Ectodermal cell (in vitro differentiated cells): ENCODE data around the gene RAX2.

Experiments
- H3K27ac ChIP-seq: 2 replicates; pipeline ENCODE4 v1.7.0; 2013; ENCODE audit warnings: mild to moderate bottlenecking, low read depth, low read length; ENCODE audit not compliant: insufficient read depth, poor library complexity, severe bottlenecking
- H3K27me3 ChIP-seq: 2 replicates; pipeline ENCODE4 v1.7.0; 2013; ENCODE audit warnings: mild to moderate bottlenecking, low read length; ENCODE audit not compliant: insufficient read depth, control insufficient read depth, poor library complexity, severe bottlenecking
- H3K36me3 ChIP-seq: one replicate; pipeline ENCODE4 v1.7.0; 2013; ENCODE audit warnings: low read length; ENCODE audit not compliant: control insufficient read depth, insufficient read depth
- H3K4me1 ChIP-seq: one replicate; pipeline ENCODE4 v1.7.0; 2013; ENCODE audit warnings: low read length; ENCODE audit not compliant: control insufficient read depth, insufficient read depth
- H3K4me3 ChIP-seq: 2 replicates; pipeline ENCODE4 v1.7.0; 2013; ENCODE audit warnings: low read depth, low read length, control low read depth; ENCODE audit not compliant: insufficient read depth
- H3K9me3 ChIP-seq: 2 replicates; pipeline ENCODE4 v1.7.0; 2013; ENCODE audit warnings: mild to moderate bottlenecking, low read length, moderate library complexity; ENCODE audit not compliant: control insufficient read depth
- WGBS, 2 experiments: methylation state at CpG; one replicate each; pipeline ENCODE4 v1.1.7; 2013; ENCODE audit warnings: missing lambda C conversion rate in 2 of 2; 5-methylcytosine and 5-hydroxymethylcytosine counted together

The RAX2 gene

GRCh38 chr19:3801412-3802096, 29.5 kb upstream of the RAX2 start:
- Histone ChIP-seq H3K4me1 (peaks cover 4% of the 10 kb centered on the region), H3K4me3 (no peak overlapping the region), H3K27ac (no peak overlapping the region), H3K36me3 (no peaks in the 10 kb centered on the region), H3K27me3 (peaks cover 37% of the 10 kb centered on the region), H3K9me3 (no peaks in the 10 kb centered on the region)
- WGBS, 2 experiments = 4% methylated on average over 46 of the region's 46 CpGs

DNA sequence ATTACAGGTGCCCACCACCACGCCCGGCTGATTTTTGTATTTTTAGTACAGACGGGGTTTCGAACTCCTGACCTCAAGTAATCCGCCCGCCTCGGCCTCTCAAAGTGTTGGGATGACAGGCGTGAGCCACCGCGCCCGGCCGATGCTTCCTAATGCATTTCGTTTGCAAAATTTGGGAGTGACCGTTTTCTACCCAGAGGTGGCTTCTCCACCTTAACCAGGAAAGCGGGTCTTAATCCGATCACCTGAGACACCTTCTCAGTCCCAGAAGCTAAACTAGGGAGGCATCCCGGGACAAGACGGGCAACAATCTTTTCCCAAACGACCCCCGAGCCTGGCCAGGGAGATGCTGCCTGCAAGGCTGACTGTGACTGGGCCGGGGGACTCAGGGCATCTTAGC, 29.0 kb upstream of the RAX2 start:
- Histone ChIP-seq H3K36me3 (no peaks in the 10 kb centered on the region), H3K4me3 (no peak overlapping the region)
- 54 to 56% methylated on average over 21 of the region's 21 CpGs for WGBS, 2 experiments

DNA sequence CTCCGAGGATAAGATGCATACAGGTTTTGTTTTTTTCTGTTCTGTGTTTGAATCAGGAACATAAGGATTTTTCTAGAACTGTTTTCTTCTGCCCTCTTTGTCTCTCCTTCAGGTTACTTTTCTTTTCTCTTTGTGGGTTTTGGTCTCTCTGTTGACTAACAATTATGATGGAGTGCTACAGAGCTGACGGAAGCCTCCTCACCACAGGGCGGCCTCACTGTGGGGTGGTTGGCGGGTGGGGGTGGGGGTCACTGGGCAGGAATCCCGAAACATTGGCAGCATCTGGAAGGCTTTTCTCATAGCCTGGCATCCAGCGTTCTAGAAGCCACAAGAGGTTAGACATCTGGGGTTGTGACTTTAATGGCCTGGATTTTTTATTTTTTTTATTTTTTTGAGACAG, 26.1 kb upstream of the RAX2 start:
- H3K4me3 ChIP-seq = no peak overlapping the region
- peaks cover 4% of the 10 kb centered on the region for H3K4me1 ChIP-seq
- H3K27ac ChIP-seq = no peak overlapping the region
- 78% methylated on average over 6 of the region's 6 CpGs for WGBS, 2 experiments
- H3K9me3 ChIP-seq = no peaks in the 10 kb centered on the region
- H3K27me3 ChIP-seq = peaks cover 37% of the 10 kb centered on the region
- no peaks in the 10 kb centered on the region for H3K36me3 ChIP-seq

More for the DNA sequence above, 29.0 kb upstream of the RAX2 start:
- H3K9me3 ChIP-seq = no peaks in the 10 kb centered on the region
- peaks cover 37% of the 10 kb centered on the region for H3K27me3 ChIP-seq
- peaks cover 4% of the 10 kb centered on the region for H3K4me1 ChIP-seq
- H3K27ac ChIP-seq = no peak overlapping the region

- WGBS, 2 experiments = 91 to 97% methylated on average over 2 of the region's 2 CpGs
- Histone ChIP-seq H3K4me1 (peaks cover 3% of the 10 kb centered on the region), H3K27ac (no peak overlapping the region), H3K9me3 (no peaks in the 10 kb centered on the region), H3K4me3 (no peak overlapping the region), H3K36me3 (no peaks in the 10 kb centered on the region), H3K27me3 (peaks cover 20% of the 10 kb centered on the region)
These were observed 24.3 kb upstream of the RAX2 start for GRCh38 chr19:3796358-3796757.

DNA sequence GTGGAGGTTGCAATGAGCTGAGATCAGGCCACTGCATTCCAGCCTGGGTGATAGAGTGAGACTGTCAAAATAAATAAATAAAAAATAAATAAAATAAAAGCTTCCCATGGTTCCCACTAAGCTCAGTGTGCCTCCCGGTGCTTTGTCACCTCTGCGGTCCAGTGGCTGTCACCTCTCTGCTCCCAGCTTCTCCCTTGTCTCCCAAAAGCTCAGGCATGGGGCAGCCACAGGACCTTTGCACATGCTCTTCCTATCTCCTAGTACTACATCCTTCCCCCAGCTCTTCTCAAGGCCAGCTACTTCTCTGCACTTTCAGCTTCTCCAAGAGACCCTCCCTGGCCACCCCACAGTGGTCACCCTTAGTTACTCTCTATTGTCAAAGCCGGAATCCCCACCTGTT, 21.8 kb upstream of the RAX2 start:
- Histone ChIP-seq H3K27me3 (no peaks in the 10 kb centered on the region), H3K36me3 (no peaks in the 10 kb centered on the region), H3K9me3 (no peaks in the 10 kb centered on the region), H3K4me1 (no peaks in the 10 kb centered on the region), H3K27ac (no peak overlapping the region), H3K4me3 (no peak overlapping the region)
- 90 to 92% methylated on average over 3 of the region's 3 CpGs for WGBS, 2 experiments

GRCh38 chr19:3792114-3792513, 20.1 kb upstream of the RAX2 start:
- Histone ChIP-seq H3K4me3 (no peak overlapping the region), H3K27me3 (no peaks in the 10 kb centered on the region), H3K4me1 (no peaks in the 10 kb centered on the region), H3K36me3 (no peaks in the 10 kb centered on the region), H3K9me3 (no peaks in the 10 kb centered on the region), H3K27ac (no peak overlapping the region)
- WGBS, 2 experiments = 85 to 87% methylated on average over 2 to 3 of the region's 3 CpGs

- Histone ChIP-seq H3K36me3 (no peaks in the 10 kb centered on the region), H3K9me3 (no peaks in the 10 kb centered on the region), H3K27ac (no peak overlapping the region), H3K27me3 (peaks cover 10% of the 10 kb centered on the region), H3K4me1 (no peaks in the 10 kb centered on the region), H3K4me3 (no peak overlapping the region)
- 90 to 91% methylated on average over 7 of the region's 7 CpGs for WGBS, 2 experiments
These were observed 18.9 kb upstream of the RAX2 start for GRCh38 chr19:3790941-3791340.

GRCh38 chr19:3790209-3790734, 18.2 kb upstream of the RAX2 start:
- 79 to 84% methylated on average over 6 of the region's 6 CpGs for WGBS, 2 experiments

GRCh38 chr19:3788996-3789778, 17.2 kb upstream of the RAX2 start:
- peaks cover 27% of the 10 kb centered on the region for H3K27me3 ChIP-seq
- no peak overlapping the region for H3K4me3 ChIP-seq
- no peak overlapping the region for H3K27ac ChIP-seq
- no peaks in the 10 kb centered on the region for H3K4me1 ChIP-seq
- H3K9me3 ChIP-seq = no peaks in the 10 kb centered on the region
- 69 to 71% methylated on average over 15 to 16 of the region's 16 CpGs for WGBS, 2 experiments
- no peaks in the 10 kb centered on the region for H3K36me3 ChIP-seq

More at GRCh38 chr19:3790209-3790734, 18.2 kb upstream of the RAX2 start:
- H3K27ac ChIP-seq = no peak overlapping the region
- no peaks in the 10 kb centered on the region for H3K9me3 ChIP-seq
- H3K27me3 ChIP-seq = peaks cover 17% of the 10 kb centered on the region
- H3K36me3 ChIP-seq = no peaks in the 10 kb centered on the region
- H3K4me3 ChIP-seq = no peak overlapping the region
- H3K4me1 ChIP-seq = no peaks in the 10 kb centered on the region
